Upper lobe of left lung (tissue), 4 donors: ENCODE data around the gene AHDC1.

Experiments
- EP300 ChIP-seq, 4 donors: sonication (generic); formaldehyde crosslinking; IDR thresholded peaks; one replicate each; pipeline ENCODE4 v1.5.1; 2017; ENCODE audit warnings: antibody characterized with exemption in 4 of 4, control low read depth in 2 of 4
- POLR2A ChIP-seq, 4 donors: fragments of 450-650 bp; IDR thresholded peaks; one replicate each; pipeline ENCODE4 v1.5.1; 2016 to 2017; ENCODE audit warnings: antibody characterized with exemption in 4 of 4, mild to moderate bottlenecking in 2 of 4
- TF ChIP-seq, protein P1 (sequence below), 6 experiments: fragments of 450-650 bp in 4 of 6; fragments of 200-600 bp in 2 of 6; sonication (generic) in 2 of 6; IDR thresholded peaks; one replicate each; pipeline ENCODE4 v1.5.1; 2016 to 2019; ENCODE audit warnings: antibody characterized with exemption in 6 of 6

GRCh38 chr1:27577504-27578188 lies 26.3 kb downstream of the AHDC1 start:
- TF ChIP-seq, protein P1, sequence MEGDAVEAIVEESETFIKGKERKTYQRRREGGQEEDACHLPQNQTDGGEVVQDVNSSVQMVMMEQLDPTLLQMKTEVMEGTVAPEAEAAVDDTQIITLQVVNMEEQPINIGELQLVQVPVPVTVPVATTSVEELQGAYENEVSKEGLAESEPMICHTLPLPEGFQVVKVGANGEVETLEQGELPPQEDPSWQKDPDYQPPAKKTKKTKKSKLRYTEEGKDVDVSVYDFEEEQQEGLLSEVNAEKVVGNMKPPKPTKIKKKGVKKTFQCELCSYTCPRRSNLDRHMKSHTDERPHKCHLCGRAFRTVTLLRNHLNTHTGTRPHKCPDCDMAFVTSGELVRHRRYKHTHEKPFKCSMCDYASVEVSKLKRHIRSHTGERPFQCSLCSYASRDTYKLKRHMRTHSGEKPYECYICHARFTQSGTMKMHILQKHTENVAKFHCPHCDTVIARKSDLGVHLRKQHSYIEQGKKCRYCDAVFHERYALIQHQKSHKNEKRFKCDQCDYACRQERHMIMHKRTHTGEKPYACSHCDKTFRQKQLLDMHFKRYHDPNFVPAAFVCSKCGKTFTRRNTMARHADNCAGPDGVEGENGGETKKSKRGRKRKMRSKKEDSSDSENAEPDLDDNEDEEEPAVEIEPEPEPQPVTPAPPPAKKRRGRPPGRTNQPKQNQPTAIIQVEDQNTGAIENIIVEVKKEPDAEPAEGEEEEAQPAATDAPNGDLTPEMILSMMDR (IDR thresholded peaks at IDR 0.05), result no peak
- TF ChIP-seq POLR2A (IDR thresholded peaks at IDR 0.05), result no peak
- TF ChIP-seq EP300 (IDR thresholded peaks at IDR 0.05), result no peak
